ENCODE measurements around the gene CAVIN2.

DNA sequence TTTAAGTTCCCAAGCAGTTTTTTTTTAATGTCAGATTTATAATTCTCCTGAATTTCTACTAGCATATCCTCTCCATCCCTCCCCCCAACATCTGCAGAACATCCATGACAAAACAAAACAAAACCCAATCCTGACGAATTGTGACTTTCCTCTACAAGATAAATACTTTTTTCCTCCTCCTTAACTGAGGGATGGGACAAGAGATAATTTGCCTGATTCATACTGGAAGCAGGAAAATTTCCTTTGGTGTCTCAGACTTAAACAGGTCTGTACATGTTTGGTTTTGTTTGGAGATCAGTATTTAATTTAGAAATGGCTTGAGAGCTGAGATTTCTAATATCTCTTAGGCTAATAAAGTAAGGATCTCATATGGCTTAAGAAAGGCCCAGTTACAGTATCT lies 2.2 kb downstream of the CAVIN2 start:
- TF ChIP-seq TAF1 (IDR thresholded peaks at IDR 0.05; ENCODE audit: low read depth) (no peak), RAD21 (conservative IDR thresholded peaks at IDR 0.05) (no peak), POLR2AphosphoS5 (IDR thresholded peaks at IDR 0.05) (no peak), EZH2 (IDR thresholded peaks at IDR 0.05; ENCODE audit: borderline replicate concordance, insufficient read depth, low read length, poor library complexity, severe bottlenecking) (no peak), MXI1 (conservative IDR thresholded peaks at IDR 0.05; ENCODE audit: poor library complexity, severe bottlenecking) (no peak)
- TF ChIP-seq, protein P1, sequence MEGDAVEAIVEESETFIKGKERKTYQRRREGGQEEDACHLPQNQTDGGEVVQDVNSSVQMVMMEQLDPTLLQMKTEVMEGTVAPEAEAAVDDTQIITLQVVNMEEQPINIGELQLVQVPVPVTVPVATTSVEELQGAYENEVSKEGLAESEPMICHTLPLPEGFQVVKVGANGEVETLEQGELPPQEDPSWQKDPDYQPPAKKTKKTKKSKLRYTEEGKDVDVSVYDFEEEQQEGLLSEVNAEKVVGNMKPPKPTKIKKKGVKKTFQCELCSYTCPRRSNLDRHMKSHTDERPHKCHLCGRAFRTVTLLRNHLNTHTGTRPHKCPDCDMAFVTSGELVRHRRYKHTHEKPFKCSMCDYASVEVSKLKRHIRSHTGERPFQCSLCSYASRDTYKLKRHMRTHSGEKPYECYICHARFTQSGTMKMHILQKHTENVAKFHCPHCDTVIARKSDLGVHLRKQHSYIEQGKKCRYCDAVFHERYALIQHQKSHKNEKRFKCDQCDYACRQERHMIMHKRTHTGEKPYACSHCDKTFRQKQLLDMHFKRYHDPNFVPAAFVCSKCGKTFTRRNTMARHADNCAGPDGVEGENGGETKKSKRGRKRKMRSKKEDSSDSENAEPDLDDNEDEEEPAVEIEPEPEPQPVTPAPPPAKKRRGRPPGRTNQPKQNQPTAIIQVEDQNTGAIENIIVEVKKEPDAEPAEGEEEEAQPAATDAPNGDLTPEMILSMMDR (IDR thresholded peaks at IDR 0.05; ENCODE audit: poor library complexity, severe bottlenecking), result no peak
